Measurements from ENCODE around the gene FAM47E.

GRCh38 chr4:76207549-76207948, 44.0 kb upstream of the FAM47E start:
- TF ChIP-seq REST (IDR thresholded peaks at IDR 0.05; ENCODE audit: low read depth) (no peak), TCF12 (IDR thresholded peaks at IDR 0.05; ENCODE audit: low read depth) (no peak), MAX (IDR thresholded peaks at IDR 0.05) (no peak), USF1 (IDR thresholded peaks at IDR 0.05) (no peak), YY1 (IDR thresholded peaks at IDR 0.05; ENCODE audit: low read depth) (no peak)
